CD14-positive monocyte (primary cell): ENCODE data around the gene SNX11. TPM values are rescaled to one million over a fixed set of nuclear protein-coding genes. Genes with fewer than 3 reads are reported as not detected.
"Not testable (repeated sequence)": the region's sequence is repeated elsewhere in the genome, so short reads cannot be mapped to it uniquely, and the experiment has no call there.

Experiments used
- DNase-seq, 3 donors: peaks; one replicate each; pipeline ENCODE4 v3.0.0-alpha.2; 2011 to 2022
- H2AFZ ChIP-seq: 2 replicates; pipeline ENCODE4 v1.6.0; 2012; ENCODE audit warnings: mild to moderate bottlenecking, low read depth, low read length, inconsistent platforms; ENCODE audit not compliant: insufficient read depth, poor library complexity, severe bottlenecking
- H3K27ac ChIP-seq, 2 donors: 1 replicate in 1 of 2; 2 replicates in 1 of 2; pipeline ENCODE4 v1.5.1; 2012 to 2013; ENCODE audit warnings: low read length in 2 of 2, control low read depth in 1 of 2, inconsistent platforms in 1 of 2, low read depth in 1 of 2, mild to moderate bottlenecking in 1 of 2
- H3K27me3 ChIP-seq, 2 donors: one replicate each; pipeline versions ENCODE4 v1.6.0 to v1.6.1; 2011 to 2013; ENCODE audit warnings: low read length in 2 of 2; ENCODE audit not compliant: control insufficient read depth in 2 of 2, insufficient read depth in 2 of 2
- H3K36me3 ChIP-seq, 2 donors: replicated peaks in 1 of 2; 1 replicate in 1 of 2; 2 replicates in 1 of 2; pipeline versions ENCODE4 v1.5.1 to v1.6.1; 2012 to 2013; ENCODE audit warnings: low read length in 2 of 2, control low read depth in 1 of 2, inconsistent platforms in 1 of 2, mild to moderate bottlenecking in 1 of 2; ENCODE audit not compliant: insufficient read depth in 2 of 2, control insufficient read depth in 1 of 2
- H3K4me1 ChIP-seq, 2 donors: 1 replicate in 1 of 2; 2 replicates in 1 of 2; pipeline versions ENCODE4 v1.5.1 to v1.6.1; 2012 to 2013; ENCODE audit warnings: low read length in 2 of 2, control low read depth in 1 of 2, inconsistent platforms in 1 of 2, mild to moderate bottlenecking in 1 of 2, moderate library complexity in 1 of 2; ENCODE audit not compliant: insufficient read depth in 2 of 2, control insufficient read depth in 1 of 2
- H3K4me2 ChIP-seq: replicated peaks from 2 replicates; pipeline ENCODE3; 2012; ENCODE audit warnings: low read length, moderate library complexity, mild to moderate bottlenecking; ENCODE audit not compliant: poor library complexity, severe bottlenecking; ENCODE audit errors: extremely low read depth
- H3K4me3 ChIP-seq, 3 experiments: fragments of 200-600 bp in 1 of 3; sonication (generic) in 1 of 3; replicated peaks in 1 of 3; 1 replicate in 2 of 3; 2 replicates in 1 of 3; pipeline ENCODE4 v1.5.1; 2011 to 2013; ENCODE audit warnings: low read length in 3 of 3, mild to moderate bottlenecking in 3 of 3, control low read depth in 2 of 3, low read depth in 2 of 3, inconsistent platforms in 1 of 3, moderate library complexity in 1 of 3
- H3K79me2 ChIP-seq: 2 replicates; pipeline ENCODE4 v1.6.0; 2012; ENCODE audit warnings: mild to moderate bottlenecking, control low read depth, inconsistent platforms, low read length, moderate library complexity; ENCODE audit not compliant: insufficient read depth
- H3K9ac ChIP-seq: 2 replicates; pipeline ENCODE4 v1.6.0; 2017; ENCODE audit warnings: low read length, mild to moderate bottlenecking; ENCODE audit not compliant: insufficient read depth, poor library complexity, severe bottlenecking
- H3K9me3 ChIP-seq, 2 donors: replicated peaks in 1 of 2; 1 replicate in 1 of 2; 2 replicates in 1 of 2; pipeline versions ENCODE4 v1.5.1 to v1.6.1; 2012 to 2013; ENCODE audit warnings: low read length in 2 of 2, control low read depth in 1 of 2; ENCODE audit not compliant: control insufficient read depth in 1 of 2, insufficient read depth in 1 of 2
- H4K20me1 ChIP-seq: 2 replicates; pipeline ENCODE4 v1.6.0; 2012; ENCODE audit warnings: mild to moderate bottlenecking, low read length, control low read depth, moderate library complexity; ENCODE audit not compliant: insufficient read depth
- H3K27ac Mint-ChIP-seq, 7 donors: one replicate each; pipeline ENCODE4 v1.8.0; 2020; ENCODE audit warnings: mild to moderate bottlenecking in 7 of 7, mixed read lengths in 7 of 7, moderate library complexity in 6 of 7, inconsistent platforms in 2 of 7
- H3K27me3 Mint-ChIP-seq, 3 donors: one replicate each; pipeline ENCODE4 v1.8.0; 2021 to 2022; ENCODE audit warnings: low read depth in 3 of 3, mild to moderate bottlenecking in 3 of 3, mixed read lengths in 3 of 3, moderate library complexity in 3 of 3, inconsistent platforms in 1 of 3
- H3K36me3 Mint-ChIP-seq, 2 donors: one replicate each; pipeline ENCODE4 v1.8.0; 2020; ENCODE audit warnings: mixed read lengths in 2 of 2, inconsistent platforms in 1 of 2, mild to moderate bottlenecking in 1 of 2
- H3K4me1 Mint-ChIP-seq: one replicate; pipeline ENCODE4 v1.8.0; 2020; ENCODE audit warnings: mild to moderate bottlenecking, mixed read lengths
- H3K4me3 Mint-ChIP-seq, 2 donors: one replicate each; pipeline ENCODE4 v1.8.0; 2020; ENCODE audit warnings: mild to moderate bottlenecking in 2 of 2, mixed read lengths in 2 of 2, moderate library complexity in 1 of 2
- H3K9me3 Mint-ChIP-seq, 7 donors: one replicate each; pipeline ENCODE4 v1.8.0; 2020 to 2022; ENCODE audit warnings: mixed read lengths in 7 of 7, mild to moderate bottlenecking in 6 of 7, moderate library complexity in 6 of 7, inconsistent platforms in 2 of 7
- CTCF ChIP-seq: fragments of 200-600 bp; IDR thresholded peaks from one replicate; pipeline ENCODE4 v1.8.0; 2022; ENCODE audit warnings: antibody characterized with exemption, mild to moderate bottlenecking
- WGBS: methylation state at CpG from one replicate; pipeline ENCODE4 v1.1.5; 2013; ENCODE audit warnings: missing lambda C conversion rate; ENCODE audit not compliant: insufficient coverage; 5-methylcytosine and 5-hydroxymethylcytosine counted together
- intact Hi-C, 2 donors: fragments of 100-400 bp; cut with micrococcal nuclease; formaldehyde crosslinking; loops; one replicate each; pipeline versions ENCODE4 v1.15.0 to v1.15.1; 2023
- polyA plus RNA-seq, 3 donors: library from polyadenylated mRNA; depleted of rRNA in 1 of 3; unstranded in 2 of 3; stranded (reverse) in 1 of 3; fragments of 300-500 nt in 2 of 3; fragments of >200 nt in 1 of 3; fragmentation: Illumina TruSeq in 2 of 3; gene quantifications; 1 replicate in 2 of 3; 2 replicates in 1 of 3; pipeline ENCODE4 v1.2.3, GENCODE V29; 2012 to 2021

The SNX11 gene
- polyA plus RNA-seq, 3 donors: 34.3 to 49.3 (median 48.4) TPM

GRCh38 chr17:48066656-48067055 lies 40.9 kb upstream of the SNX11 start:
- Histone ChIP-seq H3K27ac (no peak overlapping the region), H3K36me3 (peaks cover 62 to 97% of the 10 kb centered on the region in 2 donors), H3K4me1 (no peaks in the 10 kb centered on the region), H3K27me3 (no peaks in the 10 kb centered on the region), H2AFZ (no peak overlapping the region), H3K79me2 (no peaks in the 10 kb centered on the region), H3K4me2 (no peak overlapping the region), H3K4me3 (no peak overlapping the region), H3K9ac (no peak overlapping the region), H4K20me1 (peaks cover 11% of the 10 kb centered on the region), H3K9me3 (no peaks in the 10 kb centered on the region)
- H3K4me3 Mint-ChIP-seq: no peak overlapping the region
- intact Hi-C loops: no loop called here
- no peak for DNase-seq
- H3K4me1 Mint-ChIP-seq: peaks cover 3% of the 10 kb centered on the region
- H3K36me3 Mint-ChIP-seq: peaks cover 67 to 84% of the 10 kb centered on the region in 2 donors
- TF ChIP-seq CTCF: no peak
- H3K9me3 Mint-ChIP-seq: no peaks in the 10 kb centered on the region
- WGBS: 100% methylated on average over 1 of the region's 1 CpG
- no peak overlapping the region for H3K27ac Mint-ChIP-seq
- H3K27me3 Mint-ChIP-seq: peaks cover 0 to 3% (median 1%) of the 10 kb centered on the region in 3 donors

- no peak overlapping the region for H3K27ac ChIP-seq
- Mint-ChIP-seq H3K36me3 (peaks cover 62 to 84% of the 10 kb centered on the region in 2 donors), H3K4me3 (no peak overlapping the region), H3K27ac (no peak overlapping the region), H3K9me3 (no peaks in the 10 kb centered on the region), H3K4me1 (peaks cover 3% of the 10 kb centered on the region), H3K27me3 (peaks cover 0 to 3% (median 1%) of the 10 kb centered on the region in 3 donors)
- H3K4me1 ChIP-seq: no peaks in the 10 kb centered on the region
- no peaks in the 10 kb centered on the region for H3K27me3 ChIP-seq
- no peak overlapping the region for H3K4me3 ChIP-seq
- intact Hi-C loops: no loop called here
- no peak overlapping the region for H2AFZ ChIP-seq
- peaks cover 56 to 97% of the 10 kb centered on the region in 2 donors for H3K36me3 ChIP-seq
- H3K9me3 ChIP-seq: no peaks in the 10 kb centered on the region
- WGBS: no CpG with 5 or more reads among the region's 3 CpGs
- H3K9ac ChIP-seq: no peak overlapping the region
- no peak for TF ChIP-seq CTCF
- H4K20me1 ChIP-seq: peaks cover 6% of the 10 kb centered on the region
- H3K4me2 ChIP-seq: no peak overlapping the region
- no peak for DNase-seq
- H3K79me2 ChIP-seq: no peaks in the 10 kb centered on the region
Observed at GRCh38 chr17:48067245-48067644, 40.3 kb upstream of the SNX11 start.

DNA sequence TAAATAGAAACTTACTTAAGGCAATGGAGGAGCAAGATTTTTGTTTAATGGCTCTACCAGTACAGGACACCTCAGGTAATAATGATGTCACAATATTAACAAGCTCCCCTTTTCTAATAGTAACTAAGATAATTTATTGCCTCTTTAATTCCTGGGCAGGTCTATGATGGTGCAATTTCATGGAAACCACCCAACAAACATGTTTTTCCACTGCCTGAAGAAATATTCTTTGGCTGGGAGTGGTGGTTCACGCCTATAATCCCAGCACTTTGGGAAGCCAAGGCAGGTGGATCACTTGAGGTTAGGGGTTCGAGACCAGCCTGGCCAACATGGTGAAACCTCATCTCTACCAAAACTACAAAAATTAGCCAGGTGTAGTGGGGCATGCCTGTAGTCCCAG lies 39.8 kb upstream of the SNX11 start:
- peaks cover 53 to 97% of the 10 kb centered on the region in 2 donors for H3K36me3 ChIP-seq
- WGBS: no CpG with 5 or more reads among the region's 2 CpGs
- intact Hi-C loops, H3K27ac Mint-ChIP-seq, H3K4me3 Mint-ChIP-seq, H3K27me3 ChIP-seq, H3K9ac ChIP-seq, DNase-seq, H3K4me1 ChIP-seq, H3K4me3 ChIP-seq, H2AFZ ChIP-seq, H3K4me1 Mint-ChIP-seq, H4K20me1 ChIP-seq, H3K9me3 Mint-ChIP-seq, H3K27me3 Mint-ChIP-seq, H3K9me3 ChIP-seq, H3K79me2 ChIP-seq, H3K4me2 ChIP-seq, H3K27ac ChIP-seq: not testable (repeated sequence)
- H3K36me3 Mint-ChIP-seq: peaks cover 59 to 84% of the 10 kb centered on the region in 2 donors
